OCI-LY3 (cell line): ENCODE data around the gene C9orf57.

Source experiments
- H2AFZ ChIP-seq: fragments of 200-600, 300-600 bp; shearing (Covaris generic); 2 replicates; pipeline ENCODE4 v1.6.0; 2014; ENCODE audit warnings: antibody characterized with exemption, low read depth, low read length
- H3K27ac ChIP-seq: fragments of 200-600, 300-600 bp; sonication (generic); 2 replicates; pipeline ENCODE4 v1.5.1; 2014; ENCODE audit warnings: mild to moderate bottlenecking, low read length, moderate library complexity, mixed read lengths
- H3K27me3 ChIP-seq: fragments of 200-600, 300-600 bp; sonication (generic); 2 replicates; pipeline ENCODE4 v1.6.1; 2014; ENCODE audit warnings: low read depth, low read length, mixed read lengths
- H3K36me3 ChIP-seq: fragments of 200-600, 300-600 bp; sonication (generic); replicated peaks from 2 replicates; pipeline ENCODE3; 2014; ENCODE audit warnings: low read depth, low read length, mixed read lengths
- H3K4me1 ChIP-seq: fragments of 300-600, 200-600 bp; sonication (generic); 2 replicates; pipeline ENCODE4 v1.6.1; 2014; ENCODE audit warnings: low read length, mixed read lengths
- H3K4me2 ChIP-seq: fragments of 200-600, 300-600 bp; sonication (generic); 2 replicates; pipeline ENCODE4 v1.6.1; 2014; ENCODE audit warnings: low read length, mixed read lengths
- H3K4me3 ChIP-seq: fragments of 300-600, 200-600 bp; sonication (generic); 2 replicates; pipeline ENCODE4 v1.5.1; 2014; ENCODE audit warnings: antibody characterized with exemption, mild to moderate bottlenecking, low read length, moderate library complexity
- H3K79me2 ChIP-seq: fragments of 300-600, 200-600 bp; shearing (Covaris generic); 2 replicates; pipeline ENCODE4 v1.6.1; 2014; ENCODE audit warnings: mild to moderate bottlenecking, low read length, mixed read lengths
- H3K9ac ChIP-seq: fragments of 300-600, 200-600 bp; shearing (Covaris generic); 2 replicates; pipeline ENCODE4 v1.6.0; 2014; ENCODE audit warnings: mild to moderate bottlenecking, low read length, moderate library complexity
- H3K9me3 ChIP-seq: fragments of 200-600, 300-600 bp; shearing (Covaris generic); 2 replicates; pipeline ENCODE4 v1.6.1; 2014; ENCODE audit warnings: low read length, mixed read lengths; ENCODE audit not compliant: insufficient read depth
- H4K20me1 ChIP-seq: fragments of 200-600, 300-600 bp; sonication (generic); 2 replicates; pipeline ENCODE4 v1.6.1; 2016; ENCODE audit warnings: low read length, mixed read lengths; ENCODE audit not compliant: insufficient read depth
- EZH2phosphoT487 ChIP-seq: fragments of 200-600 bp; shearing (Covaris generic); IDR thresholded peaks from 2 replicates; pipeline ENCODE4 v1.6.1; 2018; ENCODE audit warnings: antibody characterized with exemption, mixed run types, low read depth
- TF ChIP-seq, protein P1 (sequence below): fragments of 200-600, 300-600 bp; sonication (generic); IDR thresholded peaks from 2 replicates; pipeline ENCODE4 v1.5.1; 2014; ENCODE audit warnings: antibody characterized with exemption, low read length, low read depth

Gene C9orf57

DNA sequence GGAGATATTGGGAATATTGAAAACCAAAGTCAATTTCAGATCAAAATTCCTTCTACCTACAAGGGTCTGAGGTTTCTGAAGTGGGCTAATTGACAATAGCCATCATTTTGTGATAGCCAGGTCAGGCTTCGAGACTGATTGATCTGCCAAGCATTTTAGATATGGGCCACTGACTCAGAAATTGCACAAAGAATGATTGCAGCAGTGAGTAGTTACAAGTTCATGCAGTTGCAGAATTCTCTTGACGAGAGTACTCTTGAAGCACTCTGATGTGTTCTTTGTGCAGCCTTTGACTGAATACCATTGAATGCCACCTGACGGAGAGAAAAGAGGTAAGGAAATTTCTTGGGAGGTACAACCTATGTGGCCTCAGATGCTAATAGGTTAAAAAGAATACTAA is 8.3 kb downstream of the C9orf57 start:
- H4K20me1 ChIP-seq, result no peaks in the 10 kb centered on the region
- H3K9me3 ChIP-seq, result peaks cover 11% of the 10 kb centered on the region; the same call in 1 of the 2 replicates
- H3K9ac ChIP-seq, result no peak overlapping the region
- no peak overlapping the region for H3K27ac ChIP-seq
- H3K4me3 ChIP-seq, result no peak overlapping the region
- TF ChIP-seq, protein P1, sequence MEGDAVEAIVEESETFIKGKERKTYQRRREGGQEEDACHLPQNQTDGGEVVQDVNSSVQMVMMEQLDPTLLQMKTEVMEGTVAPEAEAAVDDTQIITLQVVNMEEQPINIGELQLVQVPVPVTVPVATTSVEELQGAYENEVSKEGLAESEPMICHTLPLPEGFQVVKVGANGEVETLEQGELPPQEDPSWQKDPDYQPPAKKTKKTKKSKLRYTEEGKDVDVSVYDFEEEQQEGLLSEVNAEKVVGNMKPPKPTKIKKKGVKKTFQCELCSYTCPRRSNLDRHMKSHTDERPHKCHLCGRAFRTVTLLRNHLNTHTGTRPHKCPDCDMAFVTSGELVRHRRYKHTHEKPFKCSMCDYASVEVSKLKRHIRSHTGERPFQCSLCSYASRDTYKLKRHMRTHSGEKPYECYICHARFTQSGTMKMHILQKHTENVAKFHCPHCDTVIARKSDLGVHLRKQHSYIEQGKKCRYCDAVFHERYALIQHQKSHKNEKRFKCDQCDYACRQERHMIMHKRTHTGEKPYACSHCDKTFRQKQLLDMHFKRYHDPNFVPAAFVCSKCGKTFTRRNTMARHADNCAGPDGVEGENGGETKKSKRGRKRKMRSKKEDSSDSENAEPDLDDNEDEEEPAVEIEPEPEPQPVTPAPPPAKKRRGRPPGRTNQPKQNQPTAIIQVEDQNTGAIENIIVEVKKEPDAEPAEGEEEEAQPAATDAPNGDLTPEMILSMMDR, result no peak
- TF ChIP-seq EZH2phosphoT487, result no peak
- H3K4me2 ChIP-seq, result no peak overlapping the region
- peaks cover 10% of the 10 kb centered on the region for H3K4me1 ChIP-seq
- peaks cover 4% of the 10 kb centered on the region for H3K36me3 ChIP-seq
- H3K79me2 ChIP-seq, result no peaks in the 10 kb centered on the region
- no peaks in the 10 kb centered on the region for H3K27me3 ChIP-seq
- H2AFZ ChIP-seq, result no peak overlapping the region

DNA sequence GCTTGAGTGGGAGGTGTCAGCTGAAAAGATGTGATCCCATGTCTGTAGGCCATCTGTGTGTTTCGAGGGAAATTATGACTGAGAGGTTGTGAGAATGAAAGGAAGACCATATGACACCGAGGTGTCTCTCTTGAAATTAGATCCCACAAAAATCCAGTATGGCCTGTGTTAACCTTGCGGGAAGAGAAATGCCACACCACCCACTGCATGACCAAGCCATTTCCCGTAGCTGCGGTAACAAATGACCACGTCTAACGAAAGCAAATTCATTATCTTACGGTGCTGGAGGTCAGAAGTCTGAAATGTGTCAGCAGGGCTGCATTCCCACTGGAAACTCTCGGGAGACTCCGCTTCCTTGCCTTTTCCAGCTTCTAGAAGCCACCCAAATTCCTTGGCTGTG is 11.6 kb downstream of the C9orf57 start:
- Histone ChIP-seq H3K4me1 (peaks cover 10% of the 10 kb centered on the region), H3K9me3 (peaks cover 11% of the 10 kb centered on the region; the same call in 1 of the 2 replicates), H3K9ac (no peak overlapping the region), H2AFZ (no peak overlapping the region), H3K27me3 (no peaks in the 10 kb centered on the region), H4K20me1 (no peaks in the 10 kb centered on the region), H3K79me2 (no peaks in the 10 kb centered on the region), H3K4me3 (no peak overlapping the region), H3K27ac (no peak overlapping the region), H3K4me2 (no peak overlapping the region), H3K36me3 (peaks cover 4% of the 10 kb centered on the region)
- TF ChIP-seq, protein P1, result no peak
- no peak for TF ChIP-seq EZH2phosphoT487

DNA sequence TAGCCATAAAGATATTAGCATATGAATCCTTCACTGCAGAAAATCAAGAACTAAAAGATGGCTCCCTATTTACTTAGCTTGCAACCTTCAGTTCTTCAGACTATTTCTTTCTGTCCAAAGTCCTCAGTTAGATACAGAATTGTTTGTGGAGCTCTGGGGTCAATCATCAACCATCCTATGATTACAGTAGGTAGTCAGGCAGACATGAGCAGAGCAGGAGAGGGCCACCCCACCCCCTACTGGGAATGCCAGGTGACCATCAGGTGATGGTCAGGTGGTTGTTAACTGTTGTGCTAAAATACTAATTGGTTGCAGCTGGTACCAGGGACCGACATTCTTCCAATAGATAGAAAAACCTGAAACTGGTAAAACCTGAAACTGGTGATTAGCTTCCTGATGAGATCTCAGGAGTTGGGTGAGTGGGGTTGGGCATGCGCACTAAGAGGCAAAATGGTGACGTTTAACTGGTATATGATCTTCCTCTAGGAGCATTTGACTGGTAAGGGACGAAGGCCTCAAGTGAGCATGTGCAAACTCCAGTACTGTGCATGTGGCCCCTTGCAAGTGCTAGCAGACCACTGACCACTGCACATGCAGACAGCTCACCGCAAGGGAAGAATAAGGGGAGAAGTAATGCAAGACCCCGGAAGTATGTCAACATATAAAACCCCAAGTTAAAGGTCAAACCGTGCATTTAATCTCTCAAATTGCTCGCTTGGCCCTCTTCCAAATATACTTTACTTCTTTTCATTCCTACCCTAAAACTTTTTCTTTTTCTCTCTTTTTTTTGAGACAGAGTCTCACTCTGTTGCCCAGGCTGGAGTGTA is 13.6 kb downstream of the C9orf57 start:
- Histone ChIP-seq H3K27ac (no peak overlapping the region), H3K9me3 (peaks cover 11% of the 10 kb centered on the region; the same call in 1 of the 2 replicates), H3K4me1 (peaks cover 10% of the 10 kb centered on the region), H3K9ac (no peak overlapping the region), H2AFZ (no peak overlapping the region), H3K27me3 (no peaks in the 10 kb centered on the region), H3K4me2 (no peak overlapping the region), H3K36me3 (peaks cover 4% of the 10 kb centered on the region), H3K4me3 (no peak overlapping the region), H3K79me2 (no peaks in the 10 kb centered on the region), H4K20me1 (no peaks in the 10 kb centered on the region)
- no peak for TF ChIP-seq EZH2phosphoT487
- TF ChIP-seq, protein P1, result no peak

DNA sequence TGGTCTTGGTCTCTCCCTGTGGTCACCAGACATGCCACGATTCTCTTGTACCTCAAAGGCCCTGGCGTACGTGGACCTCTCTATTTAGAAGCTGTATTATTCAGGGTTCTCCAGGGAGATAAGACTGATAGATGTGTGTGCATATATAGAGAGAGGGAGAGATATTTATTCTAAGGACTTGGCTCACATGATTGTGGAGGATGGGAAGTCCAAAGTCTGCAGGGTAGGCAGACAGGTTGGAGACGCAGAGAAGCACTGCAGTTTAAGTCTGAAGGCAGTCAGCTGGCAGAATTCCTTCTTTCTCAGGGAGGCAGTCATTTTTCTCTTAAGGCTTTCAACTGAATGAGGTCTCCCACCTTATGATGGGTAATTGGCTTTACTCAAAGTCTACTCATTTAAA is 16.3 kb downstream of the C9orf57 start:
- H3K27ac ChIP-seq, result no peak overlapping the region
- no peaks in the 10 kb centered on the region for H4K20me1 ChIP-seq
- H3K9me3 ChIP-seq, result peaks cover 1% of the 10 kb centered on the region; the same call in 1 of the 2 replicates
- no peaks in the 10 kb centered on the region for H3K27me3 ChIP-seq
- H2AFZ ChIP-seq, result no peak overlapping the region
- no peaks in the 10 kb centered on the region for H3K36me3 ChIP-seq
- TF ChIP-seq, protein P1, result no peak
- no peak for TF ChIP-seq EZH2phosphoT487
- H3K4me3 ChIP-seq, result no peak overlapping the region
- H3K9ac ChIP-seq, result no peak overlapping the region
- H3K79me2 ChIP-seq, result no peaks in the 10 kb centered on the region
- no peak overlapping the region for H3K4me2 ChIP-seq
- peaks cover 17% of the 10 kb centered on the region for H3K4me1 ChIP-seq
